Measurements from ENCODE around the gene TACR1. TPM values are rescaled to one million over a fixed set of nuclear protein-coding genes. Genes with fewer than 3 reads are reported as not detected.
"Not testable (repeated sequence)": the region's sequence is repeated elsewhere in the genome, so short reads cannot be mapped to it uniquely, and the experiment has no call there.

TACR1 gene
- total RNA-seq, 3 donors from 2014 or later: 1.3 to 5.9 (median 2.4) TPM

- DNase-seq (ENCODE audit: low spot score in 2 of 2): no peak
- H3K36me3 ChIP-seq: no peaks in the 10 kb centered on the region
- no peaks in the 10 kb centered on the region for H3K4me1 ChIP-seq
- TF ChIP-seq POLR2AphosphoS5 (IDR thresholded peaks at IDR 0.05) (no peak), CTCF (IDR thresholded peaks at IDR 0.05) (no peak)
- intact Hi-C loops (cut with DNase I; ENCODE audit: low total_unique reads): no loop called here
- H3K9me3 ChIP-seq: no peaks in the 10 kb centered on the region
- no peak overlapping the region for H3K4me3 ChIP-seq
- no peaks in the 10 kb centered on the region for H3K27me3 ChIP-seq
- H3K27ac ChIP-seq: no peak overlapping the region
Measured at GRCh38 chr2:75174981-75175380, 24.3 kb downstream of the TACR1 start.

DNA sequence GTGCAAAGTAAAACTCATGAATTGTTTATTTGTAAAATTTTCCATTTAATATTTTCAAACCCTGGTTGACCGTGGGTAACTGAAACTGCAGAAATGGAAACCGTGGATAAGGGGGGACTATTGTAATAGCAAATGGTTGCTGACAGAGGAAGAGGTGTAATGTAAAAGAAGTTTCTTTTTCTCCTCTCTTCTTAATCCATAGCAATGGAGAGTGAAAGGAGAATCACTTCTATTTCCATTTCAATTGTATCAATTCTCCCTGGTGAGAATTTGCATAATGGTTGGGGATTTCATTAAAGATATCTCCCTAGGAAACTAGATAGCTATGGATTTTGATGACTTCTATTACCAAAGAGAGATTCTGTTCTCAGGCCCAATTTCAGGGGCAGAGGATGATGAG is 24.8 kb downstream of the TACR1 start:
- Histone ChIP-seq H3K27ac (no peak overlapping the region), H3K4me3 (no peak overlapping the region), H3K9me3 (no peaks in the 10 kb centered on the region), H3K36me3 (no peaks in the 10 kb centered on the region), H3K4me1 (no peaks in the 10 kb centered on the region), H3K27me3 (no peaks in the 10 kb centered on the region)
- TF ChIP-seq CTCF (IDR thresholded peaks at IDR 0.05): no peak
- TF ChIP-seq POLR2A (IDR thresholded peaks at IDR 0.05): no peak
- TF ChIP-seq POLR2AphosphoS5 (IDR thresholded peaks at IDR 0.05): no peak
- DNase-seq (ENCODE audit: low spot score in 2 of 2): no peak
- intact Hi-C loops (cut with DNase I; ENCODE audit: low total_unique reads): no loop called here

DNA sequence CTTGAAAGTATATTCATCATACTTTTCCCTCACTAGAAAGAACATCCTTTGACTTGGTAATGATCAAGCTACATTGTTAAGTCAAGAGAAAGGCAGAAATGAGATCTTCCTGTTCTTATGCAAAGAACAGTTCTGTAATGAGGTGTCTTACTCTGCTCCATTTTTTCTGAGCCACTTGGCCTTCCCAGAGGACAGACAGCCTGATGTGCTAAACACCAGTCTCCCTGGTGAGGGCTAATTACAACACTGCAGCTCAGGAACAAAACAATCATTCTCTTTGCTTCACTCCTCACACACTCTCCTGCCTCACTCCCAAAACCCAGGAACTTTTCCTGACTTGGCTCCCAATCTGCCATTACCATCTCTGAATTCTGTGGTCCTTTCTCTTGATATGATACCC is 25.6 kb downstream of the TACR1 start:
- no peak for DNase-seq (ENCODE audit: low spot score in 2 of 2)
- H3K9me3 ChIP-seq: no peaks in the 10 kb centered on the region
- intact Hi-C loops (cut with DNase I; ENCODE audit: low total_unique reads): no loop called here
- no peaks in the 10 kb centered on the region for H3K36me3 ChIP-seq
- H3K4me3 ChIP-seq: no peak overlapping the region
- H3K27ac ChIP-seq: no peak overlapping the region
- H3K27me3 ChIP-seq: no peaks in the 10 kb centered on the region
- no peaks in the 10 kb centered on the region for H3K4me1 ChIP-seq
- TF ChIP-seq POLR2AphosphoS5 (IDR thresholded peaks at IDR 0.05) (no peak), CTCF (IDR thresholded peaks at IDR 0.05) (no peak), POLR2A (IDR thresholded peaks at IDR 0.05) (no peak)

DNA sequence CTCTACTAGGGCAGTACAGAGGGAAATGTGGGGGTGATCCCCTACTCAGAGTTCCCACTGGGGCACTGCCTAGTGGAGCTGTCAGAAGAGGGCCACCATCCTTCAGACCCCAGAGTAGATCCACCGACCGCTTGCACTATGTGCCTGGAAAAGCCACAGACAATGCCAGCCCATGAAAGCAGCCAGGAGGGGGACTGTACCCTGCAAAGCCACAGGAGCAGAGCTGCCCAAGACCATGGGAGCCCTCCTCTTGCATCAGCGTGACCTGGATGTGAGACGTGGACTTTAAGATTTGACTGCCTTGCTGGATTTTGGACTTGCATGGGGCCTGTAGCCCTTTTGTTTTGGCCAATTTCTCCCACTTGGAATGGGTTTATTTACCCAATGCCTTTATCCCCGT is 27.9 kb downstream of the TACR1 start:
- H3K27me3 ChIP-seq; H3K27ac ChIP-seq; H3K4me1 ChIP-seq; H3K36me3 ChIP-seq; H3K9me3 ChIP-seq; H3K4me3 ChIP-seq; intact Hi-C loops (cut with DNase I; ENCODE audit: low total_unique reads); DNase-seq (ENCODE audit: low spot score in 2 of 2): not testable (repeated sequence)

GRCh38 chr2:75170889-75171288 is 28.4 kb downstream of the TACR1 start:
- Histone ChIP-seq H3K4me1 (no peaks in the 10 kb centered on the region), H3K4me3 (no peak overlapping the region), H3K9me3 (no peaks in the 10 kb centered on the region), H3K36me3 (no peaks in the 10 kb centered on the region), H3K27me3 (no peaks in the 10 kb centered on the region), H3K27ac (no peak overlapping the region)
- TF ChIP-seq POLR2A (IDR thresholded peaks at IDR 0.05) (no peak), CTCF (IDR thresholded peaks at IDR 0.05) (no peak), POLR2AphosphoS5 (IDR thresholded peaks at IDR 0.05) (no peak)
- intact Hi-C loops (cut with DNase I; ENCODE audit: low total_unique reads): no loop called here
- no peak for DNase-seq (ENCODE audit: low spot score in 2 of 2)

- Histone ChIP-seq H3K27ac (no peak overlapping the region), H3K9me3 (no peaks in the 10 kb centered on the region), H3K36me3 (no peaks in the 10 kb centered on the region), H3K4me1 (no peaks in the 10 kb centered on the region), H3K4me3 (no peak overlapping the region), H3K27me3 (no peaks in the 10 kb centered on the region)
- DNase-seq (ENCODE audit: low spot score in 2 of 2): no peak
- TF ChIP-seq CTCF (IDR thresholded peaks at IDR 0.05) (no peak), POLR2AphosphoS5 (IDR thresholded peaks at IDR 0.05) (no peak), POLR2A (IDR thresholded peaks at IDR 0.05) (no peak)
- intact Hi-C loops (cut with DNase I; ENCODE audit: low total_unique reads): no loop called here
Measured at GRCh38 chr2:75168186-75168585, 31.1 kb downstream of the TACR1 start.

Data from breast epithelium (tissue), 4 donors.